Neural progenitor cell (in vitro differentiated cells): Measurements from ENCODE around the gene GABARAPL2. TPM values are rescaled to one million over a fixed set of nuclear protein-coding genes. Genes with fewer than 3 reads are reported as not detected.
"Not testable (repeated sequence)": the region's sequence is repeated elsewhere in the genome, so short reads cannot be mapped to it uniquely, and the experiment has no call there.

Experiments
- DNase-seq: peaks from one replicate; pipeline ENCODE4 v3.0.0-alpha.2; 2016; ENCODE audit warnings: low spot score
- H2AFZ ChIP-seq: fragments of 200-600 bp; sonication (generic); replicated peaks from 2 replicates; pipeline ENCODE4 v1.6.1; 2016; ENCODE audit warnings: antibody characterized with exemption
- H3F3A ChIP-seq: fragments of 200-600 bp; sonication (generic); 2 replicates; pipeline ENCODE4 v1.6.1; 2016; ENCODE audit warnings: antibody characterized with exemption, low read depth
- H3K27ac ChIP-seq: fragments of 200-600 bp; sonication (generic); 2 replicates; pipeline ENCODE4 v1.5.1; 2016; ENCODE audit warnings: mild to moderate bottlenecking
- H3K27me3 ChIP-seq: fragments of 200-600 bp; sonication (generic); 2 replicates; pipeline ENCODE4 v1.6.1; 2016; ENCODE audit warnings: mild to moderate bottlenecking, moderate library complexity
- H3K36me3 ChIP-seq: fragments of 200-600 bp; sonication (generic); 2 replicates; pipeline ENCODE4 v1.5.1; 2016
- H3K4me1 ChIP-seq: fragments of 200-600 bp; sonication (generic); 2 replicates; pipeline ENCODE4 v1.6.1; 2016; ENCODE audit warnings: mixed run types
- H3K4me2 ChIP-seq: fragments of 200-600 bp; sonication (generic); 2 replicates; pipeline ENCODE4 v1.6.1; 2016
- H3K4me3 ChIP-seq: fragments of 200-600 bp; sonication (generic); 2 replicates; pipeline ENCODE4 v1.5.1; 2016
- H3K79me2 ChIP-seq: fragments of 200-600 bp; sonication (generic); 2 replicates; pipeline ENCODE4 v1.6.1; 2016; ENCODE audit warnings: low read depth
- H3K9ac ChIP-seq: fragments of 200-600 bp; sonication (generic); 2 replicates; pipeline ENCODE4 v1.6.1; 2016
- H3K9me3 ChIP-seq: fragments of 200-600 bp; sonication (generic); 2 replicates; pipeline ENCODE4 v1.5.1; 2016; ENCODE audit warnings: low read depth
- H4K20me1 ChIP-seq: fragments of 200-600 bp; sonication (generic); 2 replicates; pipeline ENCODE4 v1.6.1; 2016; ENCODE audit warnings: low read depth
- H3K27ac Mint-ChIP-seq: 3 replicates; pipeline ENCODE4 v1.8.0; 2021; ENCODE audit warnings: mixed read lengths
- H3K27me3 Mint-ChIP-seq: 2 replicates; pipeline ENCODE4 v1.8.0; 2022; ENCODE audit warnings: low read depth, mild to moderate bottlenecking, inconsistent platforms, moderate library complexity, mixed read lengths; ENCODE audit not compliant: insufficient read depth
- H3K36me3 Mint-ChIP-seq: 3 replicates; pipeline ENCODE4 v1.8.0; 2021; ENCODE audit warnings: mixed read lengths
- H3K4me1 Mint-ChIP-seq: 3 replicates; pipeline ENCODE4 v1.8.0; 2021; ENCODE audit warnings: mixed read lengths
- H3K4me3 Mint-ChIP-seq: 3 replicates; pipeline ENCODE4 v1.8.0; 2021; ENCODE audit warnings: mild to moderate bottlenecking, moderate library complexity, mixed read lengths
- H3K9me3 Mint-ChIP-seq: 3 replicates; pipeline ENCODE4 v1.8.0; 2020; ENCODE audit warnings: mixed read lengths
- CTCF ChIP-seq: fragments of 200-600 bp; sonication (generic); IDR thresholded peaks from 2 replicates; pipeline ENCODE4 v1.5.1; 2017; ENCODE audit warnings: antibody characterized with exemption, mild to moderate bottlenecking
- EZH2 ChIP-seq: fragments of 200-600 bp; sonication (generic); IDR thresholded peaks from 2 replicates; pipeline ENCODE4 v1.6.1; 2017; ENCODE audit warnings: antibody characterized with exemption, mild to moderate bottlenecking, moderate library complexity
- EZH2phosphoT487 ChIP-seq: fragments of 200-600 bp; sonication (generic); IDR thresholded peaks from 2 replicates; pipeline ENCODE4 v1.6.1; 2017; ENCODE audit warnings: antibody characterized with exemption
- total RNA-seq: library from RNA; depleted of rRNA; stranded (reverse); fragments of >200 nt; gene quantifications from 2 replicates; pipeline ENCODE4 v1.2.3, GENCODE V29; 2015; ENCODE audit warnings: low replicate concordance

The GABARAPL2 gene
- total RNA-seq, 1 donor from 2014 or later = 88.2 TPM

DNA sequence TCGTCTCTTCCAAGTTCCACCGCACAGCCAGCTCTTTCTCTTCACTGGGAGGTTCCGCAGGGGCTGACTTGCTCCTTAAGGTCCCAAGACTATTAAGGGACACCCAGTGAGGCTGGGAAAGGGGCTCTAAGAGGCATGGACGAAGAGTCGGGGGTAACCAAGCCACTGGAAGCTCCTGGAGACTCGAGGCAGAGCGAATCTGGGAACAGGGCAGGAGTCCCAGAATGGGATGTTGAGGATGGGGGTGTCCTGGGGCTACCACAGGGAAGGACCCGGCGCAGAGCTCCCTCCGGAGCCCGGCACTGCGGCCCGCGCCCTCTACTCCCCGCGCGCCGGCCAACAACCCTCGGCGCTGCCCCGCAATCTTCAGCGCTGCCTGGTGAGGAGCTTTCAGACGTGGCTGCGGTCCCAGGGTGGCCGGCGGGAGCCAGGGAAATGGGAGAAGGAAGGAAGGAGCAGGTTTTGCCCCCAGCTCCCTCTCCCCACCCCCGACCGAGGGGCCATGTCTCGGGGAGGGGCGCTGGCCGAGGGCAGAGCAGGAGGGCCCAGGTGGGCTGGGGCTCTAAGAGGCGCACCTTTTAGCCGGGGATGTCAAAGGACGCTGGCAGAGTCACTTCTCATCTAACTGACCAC lies 30.9 kb upstream of the GABARAPL2 start:
- no peaks in the 10 kb centered on the region for H3K4me1 Mint-ChIP-seq
- no peaks in the 10 kb centered on the region for H4K20me1 ChIP-seq
- H3K9me3 Mint-ChIP-seq = no peaks in the 10 kb centered on the region
- H3K9ac ChIP-seq = no peak overlapping the region
- no peak overlapping the region for H2AFZ ChIP-seq
- H3K4me3 ChIP-seq = no peak overlapping the region
- no peaks in the 10 kb centered on the region for H3K4me1 ChIP-seq
- H3K27me3 Mint-ChIP-seq = peaks cover 4% of the 10 kb centered on the region
- no peak for DNase-seq
- TF ChIP-seq EZH2 (no peak), EZH2phosphoT487 (no peak), CTCF (no peak)
- H3K9me3 ChIP-seq = no peaks in the 10 kb centered on the region
- no peaks in the 10 kb centered on the region for H3K36me3 ChIP-seq
- no peak overlapping the region for H3K27ac Mint-ChIP-seq
- no peaks in the 10 kb centered on the region for H3F3A ChIP-seq
- H3K36me3 Mint-ChIP-seq = peaks cover 5% of the 10 kb centered on the region
- H3K27me3 ChIP-seq = no peaks in the 10 kb centered on the region
- no peak overlapping the region for H3K27ac ChIP-seq
- no peak overlapping the region for H3K4me2 ChIP-seq
- no peaks in the 10 kb centered on the region for H3K79me2 ChIP-seq
- H3K4me3 Mint-ChIP-seq = no peak overlapping the region

- Histone ChIP-seq H3K4me3 (no peak within 1 kb of the TSS), H3K36me3 (no peaks in the 10 kb centered on the region), H3K27me3 (no peaks in the 10 kb centered on the region), H3K4me1 (no peaks in the 10 kb centered on the region), H3K27ac (no peak within 1 kb of the TSS), H3K9me3 (no peaks in the 10 kb centered on the region), H3F3A (no peaks in the 10 kb centered on the region), H2AFZ (no peak within 1 kb of the TSS), H3K4me2 (no peak within 1 kb of the TSS), H3K9ac (no peak within 1 kb of the TSS), H4K20me1 (no peaks in the 10 kb centered on the region), H3K79me2 (no peaks in the 10 kb centered on the region)
- no peaks in the 10 kb centered on the region for H3K4me1 Mint-ChIP-seq
- TF ChIP-seq EZH2phosphoT487 (no peak), CTCF (no peak), EZH2 (no peak)
- no peak within 1 kb of the TSS for H3K4me3 Mint-ChIP-seq
- no peaks in the 10 kb centered on the region for H3K9me3 Mint-ChIP-seq
- H3K27me3 Mint-ChIP-seq = peaks cover 4% of the 10 kb centered on the region
- no peak for DNase-seq
- H3K36me3 Mint-ChIP-seq = peaks cover 7% of the 10 kb centered on the region
- H3K27ac Mint-ChIP-seq = peak within 1 kb of the TSS; percentile 78
Measured at GRCh38 chr16:75535901-75536300, 30.3 kb upstream of the GABARAPL2 start, which contains the start of gene CHST5. Gene CHST5 (minus strand): TSS chr16:75536108. CDS start chr16:75530384, 5,724 bp downstream.

- H3K36me3 ChIP-seq = no peaks in the 10 kb centered on the region
- H3F3A ChIP-seq = no peaks in the 10 kb centered on the region
- no peaks in the 10 kb centered on the region for H3K79me2 ChIP-seq
- H3K4me1 ChIP-seq = no peaks in the 10 kb centered on the region
- Mint-ChIP-seq H3K9me3 (no peaks in the 10 kb centered on the region), H3K4me1 (no peaks in the 10 kb centered on the region), H3K27me3 (peaks cover 4% of the 10 kb centered on the region), H3K4me3 (no peak overlapping the region), H3K36me3 (peaks cover 15% of the 10 kb centered on the region), H3K27ac (no peak overlapping the region)
- no peak overlapping the region for H2AFZ ChIP-seq
- H3K27me3 ChIP-seq = no peaks in the 10 kb centered on the region
- DNase-seq = no peak
- H3K4me2 ChIP-seq = no peak overlapping the region
- H3K4me3 ChIP-seq = no peak overlapping the region
- no peak overlapping the region for H3K27ac ChIP-seq
- no peak overlapping the region for H3K9ac ChIP-seq
- H3K9me3 ChIP-seq = no peaks in the 10 kb centered on the region
- no peaks in the 10 kb centered on the region for H4K20me1 ChIP-seq
- TF ChIP-seq EZH2 (no peak), EZH2phosphoT487 (no peak)
Measured at GRCh38 chr16:75537776-75538175, 28.4 kb upstream of the GABARAPL2 start.

DNA sequence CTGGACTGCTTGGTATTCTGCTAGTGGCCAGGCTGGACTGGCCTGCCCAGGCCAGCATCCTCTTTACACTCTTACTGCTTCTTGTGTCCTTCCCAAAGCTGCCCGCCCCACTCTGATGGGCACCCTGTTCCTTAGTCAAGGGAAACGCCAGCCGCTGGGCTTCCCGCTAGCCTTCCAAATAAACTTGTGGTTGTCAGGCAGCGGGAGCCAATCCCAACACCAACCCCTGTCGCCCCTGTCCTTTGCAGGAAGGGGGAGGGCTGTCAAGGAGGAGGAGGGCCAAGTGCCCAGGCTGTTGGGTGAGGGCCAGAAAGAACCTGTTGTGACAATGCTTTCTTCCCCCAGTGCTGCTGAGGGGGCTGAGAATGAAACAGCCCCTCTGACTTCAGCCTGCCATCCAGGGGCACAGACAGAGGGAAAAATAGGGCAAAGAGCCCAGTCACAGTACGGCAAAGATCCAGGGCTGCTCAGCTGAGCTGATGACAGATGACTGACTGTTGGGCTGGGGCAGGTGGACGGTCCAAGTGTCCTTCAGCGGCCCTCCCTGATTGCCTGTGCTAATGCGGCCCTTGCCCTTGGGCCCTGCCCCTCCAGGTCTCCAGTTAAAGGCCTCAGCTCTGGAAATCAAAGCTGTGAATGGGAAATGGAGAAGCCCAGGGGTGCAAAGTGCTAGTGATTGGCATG lies 27.2 kb upstream of the GABARAPL2 start:
- H3K9me3 Mint-ChIP-seq, DNase-seq, H3K27me3 Mint-ChIP-seq, H3K36me3 ChIP-seq, H3K9ac ChIP-seq, H3K9me3 ChIP-seq, H4K20me1 ChIP-seq, H3K4me3 Mint-ChIP-seq, H3K4me1 ChIP-seq, H3K27ac ChIP-seq, H3F3A ChIP-seq, H3K27ac Mint-ChIP-seq, H3K4me2 ChIP-seq, H3K79me2 ChIP-seq, H2AFZ ChIP-seq, H3K4me3 ChIP-seq, H3K4me1 Mint-ChIP-seq, H3K27me3 ChIP-seq: not testable (repeated sequence)
- peaks cover 17% of the 10 kb centered on the region for H3K36me3 Mint-ChIP-seq
